HTERT RPE-1 (cell line): Measurements from ENCODE around the gene NEK3.
"Not testable (repeated sequence)": the region's sequence is repeated elsewhere in the genome, so short reads cannot be mapped to it uniquely, and the experiment has no call there.

Experiments
- in situ Hi-C: fragments of 300-500 bp; cut with MboI; formaldehyde crosslinking; loops from 4 replicates; pipeline ENCODE4 v1.14.3; 2020; ENCODE audit warnings: low sequenced_read_pairs

Gene NEK3, protein sequence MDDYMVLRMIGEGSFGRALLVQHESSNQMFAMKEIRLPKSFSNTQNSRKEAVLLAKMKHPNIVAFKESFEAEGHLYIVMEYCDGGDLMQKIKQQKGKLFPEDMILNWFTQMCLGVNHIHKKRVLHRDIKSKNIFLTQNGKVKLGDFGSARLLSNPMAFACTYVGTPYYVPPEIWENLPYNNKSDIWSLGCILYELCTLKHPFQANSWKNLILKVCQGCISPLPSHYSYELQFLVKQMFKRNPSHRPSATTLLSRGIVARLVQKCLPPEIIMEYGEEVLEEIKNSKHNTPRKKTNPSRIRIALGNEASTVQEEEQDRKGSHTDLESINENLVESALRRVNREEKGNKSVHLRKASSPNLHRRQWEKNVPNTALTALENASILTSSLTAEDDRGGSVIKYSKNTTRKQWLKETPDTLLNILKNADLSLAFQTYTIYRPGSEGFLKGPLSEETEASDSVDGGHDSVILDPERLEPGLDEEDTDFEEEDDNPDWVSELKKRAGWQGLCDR

GRCh38 chr13:52159159-52159982, at the start of gene NEK3:
Gene NEK3, minus strand, starts transcription at chr13:52159597. Its CDS starts 3,406 bp downstream, at chr13:52156191.
- in situ Hi-C loops = no loop called here

DNA sequence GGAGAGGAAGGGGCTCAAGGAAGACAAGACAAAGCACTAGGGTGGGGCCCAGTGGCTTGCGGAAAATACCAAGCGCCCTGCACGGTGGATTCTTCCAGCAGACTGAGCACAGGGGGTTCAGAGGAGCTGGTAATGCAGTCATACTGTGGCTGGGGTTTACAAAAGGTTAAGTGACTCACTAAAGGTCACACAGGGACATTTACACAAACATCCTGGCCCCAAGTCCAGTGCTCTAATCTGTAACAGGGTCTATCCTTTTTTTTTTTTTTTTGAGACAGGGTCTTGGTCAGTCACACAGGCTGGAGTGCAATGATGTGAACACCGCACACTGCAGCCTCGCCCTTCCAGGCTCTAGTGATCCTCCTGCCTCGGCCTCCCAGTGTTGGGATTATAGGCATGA, 49.0 kb upstream of the NEK3 start:
- in situ Hi-C loops = not testable (repeated sequence)

DNA sequence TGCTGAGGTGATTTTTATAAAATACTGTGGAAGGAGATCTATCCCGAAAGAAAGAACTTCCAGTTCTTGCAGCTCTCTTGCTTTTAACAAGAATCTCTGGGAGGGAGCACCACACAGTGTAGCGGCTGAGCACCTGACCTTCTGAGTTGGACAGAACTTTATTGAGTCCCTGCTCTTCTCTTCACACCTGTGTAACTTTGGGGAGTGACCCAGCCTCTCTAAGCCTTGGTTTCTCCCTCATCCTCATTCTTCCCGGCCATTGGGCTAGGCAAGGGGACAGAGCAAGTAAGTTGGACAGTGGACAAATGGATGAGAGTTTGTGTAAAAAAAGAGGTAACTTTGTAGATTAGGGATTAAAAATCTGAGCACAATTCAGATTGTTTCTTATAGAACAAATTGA, 48.5 kb upstream of the NEK3 start:
- in situ Hi-C loops = not testable (repeated sequence)

- in situ Hi-C loops = not testable (repeated sequence)
These were observed 47.9 kb upstream of the NEK3 start for GRCh38 chr13:52207337-52207736.

GRCh38 chr13:52204546-52204945, 45.1 kb upstream of the NEK3 start:
- in situ Hi-C loops = not testable (repeated sequence)

GRCh38 chr13:52203864-52204263, 44.5 kb upstream of the NEK3 start:
- in situ Hi-C loops = not testable (repeated sequence)

- in situ Hi-C loops = not testable (repeated sequence)
These were observed 43.1 kb upstream of the NEK3 start for GRCh38 chr13:52202506-52202905.

GRCh38 chr13:52201439-52202193, 42.2 kb upstream of the NEK3 start:
- in situ Hi-C loops = not testable (repeated sequence)

DNA sequence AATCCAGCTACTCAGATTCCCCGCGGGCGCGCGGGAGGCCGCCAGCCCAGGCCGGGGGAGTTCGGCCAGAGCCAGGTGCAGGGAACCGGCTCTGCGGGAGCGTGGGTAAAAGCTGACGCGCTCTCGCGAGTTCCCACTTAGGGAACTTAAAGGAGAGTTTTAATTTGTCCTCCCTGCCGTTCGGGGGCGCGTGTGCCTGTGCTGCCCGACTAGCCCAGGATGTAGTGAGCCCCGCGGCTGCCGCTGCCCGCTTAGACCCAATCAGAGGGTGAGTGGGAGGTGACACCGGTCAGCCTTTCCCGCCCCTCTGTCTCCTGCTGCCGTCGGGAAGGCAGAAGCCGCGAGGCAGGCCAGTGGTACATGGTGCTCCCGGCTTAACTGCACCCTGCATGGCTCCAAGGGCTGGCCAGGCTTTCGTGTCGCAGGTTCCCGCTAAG, 36.0 kb upstream of the NEK3 start:
- in situ Hi-C loops = no loop called here

GRCh38 chr13:52194184-52194868, 34.9 kb upstream of the NEK3 start:
- in situ Hi-C loops = no loop called here

GRCh38 chr13:52193587-52194183, 34.3 kb upstream of the NEK3 start:
- in situ Hi-C loops = not testable (repeated sequence)

DNA sequence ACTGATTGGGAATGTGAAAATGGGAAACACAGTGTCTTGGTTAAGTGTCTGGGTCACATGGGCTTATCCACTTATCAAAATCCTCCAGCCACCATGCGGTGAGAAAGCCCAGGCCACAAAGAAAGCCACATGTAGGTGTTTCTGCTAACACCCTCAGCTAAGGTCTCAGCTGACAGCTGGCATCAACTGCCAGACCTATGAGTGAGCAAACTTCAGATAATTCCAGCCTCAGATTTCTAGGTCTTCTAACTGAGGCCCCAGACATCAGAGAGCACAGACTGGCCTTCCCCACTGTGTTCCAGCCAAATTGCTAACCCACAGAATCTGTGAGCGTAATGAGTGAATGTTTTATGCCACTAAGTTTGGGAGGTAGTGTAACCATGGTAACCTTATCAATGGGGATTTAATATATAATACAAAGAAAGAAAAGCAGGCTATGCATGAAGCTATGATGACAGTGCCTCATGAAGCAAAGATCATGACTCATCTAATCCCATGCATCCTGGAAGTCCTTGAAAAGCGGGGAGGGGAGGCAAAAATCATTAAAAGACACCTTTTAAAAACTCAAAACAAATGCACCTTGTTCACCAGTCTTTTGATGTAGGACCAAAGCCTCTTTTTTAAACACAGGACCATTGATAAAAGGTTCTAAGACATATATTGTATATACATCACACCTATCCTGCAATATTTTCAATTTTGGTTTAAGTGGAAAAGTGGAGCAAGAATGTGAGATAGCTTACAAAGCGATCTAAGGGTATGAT, 28.2 kb upstream of the NEK3 start:
- in situ Hi-C loops = not testable (repeated sequence)

- in situ Hi-C loops = no loop called here
These were observed 27.6 kb upstream of the NEK3 start for GRCh38 chr13:52187029-52187423.

DNA sequence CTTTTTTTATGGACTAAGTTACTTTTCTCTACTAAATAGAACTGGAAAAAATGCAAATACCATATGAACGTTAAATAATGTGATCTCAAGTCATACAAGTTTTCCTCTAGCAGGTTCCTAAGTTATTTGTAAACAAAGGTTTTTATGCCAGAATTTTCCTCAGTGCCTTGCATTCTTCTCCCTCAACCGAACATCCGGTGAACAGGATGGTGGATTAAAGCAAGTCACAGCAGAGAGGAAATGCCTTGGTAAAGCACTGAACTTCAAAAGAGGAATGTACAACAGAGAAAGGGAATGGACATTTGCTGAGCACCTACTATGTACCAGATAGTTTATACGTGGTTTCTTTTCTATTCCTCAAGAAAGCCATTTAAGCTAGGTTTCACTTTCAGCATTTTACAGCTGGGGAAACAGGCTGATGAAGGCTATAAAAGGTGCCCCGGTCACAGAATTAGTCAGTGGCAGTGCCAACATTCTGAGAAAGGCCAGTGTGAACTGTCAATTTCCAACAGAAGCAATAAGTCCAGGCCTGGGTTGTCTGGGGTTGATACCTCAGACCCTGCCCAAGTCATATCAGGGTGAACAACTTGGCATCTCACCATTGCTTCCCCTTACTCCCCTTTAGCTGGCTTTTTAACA, 22.0 kb upstream of the NEK3 start:
- in situ Hi-C loops = not testable (repeated sequence)

GRCh38 chr13:52179925-52180324, 20.5 kb upstream of the NEK3 start:
- in situ Hi-C loops = no loop called here

DNA sequence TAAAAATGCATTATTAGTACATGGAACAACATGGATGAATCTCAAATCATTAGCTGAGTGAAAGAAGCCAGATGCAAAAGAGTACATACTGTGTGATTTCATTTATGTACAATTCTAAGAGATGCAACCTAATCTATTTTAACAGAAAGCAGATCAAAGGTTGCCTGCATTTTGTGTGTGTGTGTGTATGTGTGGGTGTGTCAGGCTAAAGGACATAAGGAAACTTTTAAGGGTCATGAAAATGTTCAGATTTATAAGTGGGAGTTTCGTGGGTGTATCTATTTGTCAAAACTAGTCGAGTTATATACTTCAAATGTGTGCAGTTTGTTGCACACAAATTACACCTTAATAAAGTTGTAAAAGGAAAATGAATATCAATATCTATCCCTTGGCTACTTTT, 17.9 kb upstream of the NEK3 start:
- in situ Hi-C loops = no loop called here

GRCh38 chr13:52173970-52174369, 14.6 kb upstream of the NEK3 start:
- in situ Hi-C loops = not testable (repeated sequence)

GRCh38 chr13:52173373-52173772, 14.0 kb upstream of the NEK3 start:
- in situ Hi-C loops = no loop called here

GRCh38 chr13:52171686-52172085, 12.3 kb upstream of the NEK3 start:
- in situ Hi-C loops = not testable (repeated sequence)
